Stimulated activated CD4-positive, alpha-beta T cell treated with anti-CD3 and anti-CD28 coated beads, Interleukin-1b, Interleukin-23, amount 100 ng/mL, for 1 hour (primary cell): ENCODE results near the gene B4GALNT2.
"Not testable (repeated sequence)": the region's sequence is repeated elsewhere in the genome, so short reads cannot be mapped to it uniquely, and the experiment has no call there.

Source experiments
- DNase-seq, 2 donors: peaks; one replicate each; pipeline ENCODE4 v3.0.0-alpha.2; 2020; ENCODE audit warnings: low read depth in 2 of 2

The B4GALNT2 gene

DNA sequence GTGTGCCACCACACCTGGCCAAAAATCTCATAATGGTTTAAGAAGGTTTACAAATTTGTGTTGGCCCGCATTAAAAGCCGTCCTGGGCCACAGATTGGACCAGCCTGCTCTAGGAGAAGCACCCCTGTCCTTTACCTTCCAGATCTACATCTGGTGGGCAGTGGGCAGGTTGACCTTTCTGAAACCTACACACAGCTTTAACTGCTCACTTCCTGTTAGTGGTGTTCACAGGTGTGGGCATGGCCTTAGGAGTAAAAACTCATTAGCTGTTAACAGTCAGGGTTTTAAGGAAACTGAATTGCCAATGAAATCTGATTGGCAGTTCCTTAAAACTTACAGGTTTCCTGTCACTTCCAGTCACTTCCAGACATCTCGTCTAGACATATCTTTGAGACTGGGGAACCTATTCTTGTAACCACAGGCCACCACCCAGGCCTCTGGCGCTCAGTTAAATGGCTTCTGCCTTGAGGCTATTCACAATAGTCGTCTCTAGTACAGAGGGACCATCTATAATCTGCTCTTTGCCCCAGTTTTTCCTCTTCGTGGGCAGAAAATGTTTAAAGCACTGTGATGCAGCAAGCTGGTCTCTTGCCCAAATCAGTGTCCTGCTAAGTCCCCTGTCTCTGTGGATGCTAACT, 48.5 kb downstream of the B4GALNT2 start:
- DNase-seq = no peak

GRCh38 chr17:49183341-49183740, 50.8 kb downstream of the B4GALNT2 start:
- DNase-seq = no peak

- DNase-seq = no peak
Observed at GRCh38 chr17:49183801-49184200, 51.2 kb downstream of the B4GALNT2 start.

- not testable (repeated sequence) for DNase-seq
Observed at GRCh38 chr17:49184522-49184921, 52.0 kb downstream of the B4GALNT2 start.

DNA sequence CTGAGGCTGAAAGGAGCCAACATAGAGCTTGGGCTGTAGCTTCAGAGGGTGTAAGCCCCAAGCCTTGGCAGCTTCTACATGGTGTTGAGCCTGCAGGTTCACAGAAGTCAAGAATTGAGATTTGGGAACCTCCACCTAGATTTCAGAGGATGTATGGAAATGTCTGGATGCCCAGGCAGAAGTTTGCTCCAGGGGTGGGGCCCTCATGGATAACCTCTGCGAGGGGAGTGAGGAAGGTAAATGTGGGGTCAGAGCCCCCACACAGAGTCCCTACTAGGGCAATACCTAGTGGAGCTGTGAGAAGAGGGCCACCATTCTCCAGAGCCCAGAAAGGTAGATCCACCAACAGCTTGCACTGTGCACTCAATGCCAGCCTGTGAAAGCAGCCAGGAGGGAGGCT, 52.8 kb downstream of the B4GALNT2 start:
- not testable (repeated sequence) for DNase-seq

DNA sequence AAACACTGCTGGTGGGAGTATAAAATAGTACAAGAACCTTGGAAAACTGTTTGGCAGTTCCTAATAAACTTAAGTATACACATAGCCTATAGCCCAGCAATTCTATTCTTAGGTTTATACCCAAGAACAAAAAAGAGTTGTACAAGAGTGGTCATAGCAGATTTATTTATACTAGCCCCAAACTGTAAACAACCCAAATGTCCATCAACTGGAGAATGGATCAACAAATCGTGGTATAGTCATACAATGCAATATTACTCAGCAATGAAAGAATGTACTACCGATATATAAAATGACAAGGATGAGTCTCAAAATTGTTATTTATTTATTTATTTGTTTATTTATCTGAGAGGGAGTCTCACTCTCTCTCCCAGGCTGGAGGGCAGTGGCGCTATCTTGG, 54.7 kb downstream of the B4GALNT2 start:
- DNase-seq = no peak

DNA sequence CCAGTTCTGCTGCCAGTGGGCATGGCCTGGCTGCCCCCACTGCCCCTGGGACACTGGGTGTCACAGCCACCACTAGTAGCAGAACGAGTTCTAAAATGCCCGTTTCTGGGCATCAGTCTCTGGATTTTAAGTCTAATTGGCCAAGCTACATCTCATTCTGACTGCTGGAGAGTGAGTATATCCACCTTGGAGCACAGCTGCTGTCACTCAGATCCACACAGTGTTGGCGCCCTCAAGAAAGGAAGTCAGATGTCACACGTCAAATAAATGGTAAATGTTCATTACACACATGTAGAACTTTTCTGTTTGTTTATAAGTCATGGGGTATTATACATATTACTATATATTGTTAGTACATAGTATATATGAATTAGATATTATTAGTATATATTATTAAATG, 58.4 kb downstream of the B4GALNT2 start:
- DNase-seq = no peak

GRCh38 chr17:49191409-49191916, 58.9 kb downstream of the B4GALNT2 start:
- no peak for DNase-seq

DNA sequence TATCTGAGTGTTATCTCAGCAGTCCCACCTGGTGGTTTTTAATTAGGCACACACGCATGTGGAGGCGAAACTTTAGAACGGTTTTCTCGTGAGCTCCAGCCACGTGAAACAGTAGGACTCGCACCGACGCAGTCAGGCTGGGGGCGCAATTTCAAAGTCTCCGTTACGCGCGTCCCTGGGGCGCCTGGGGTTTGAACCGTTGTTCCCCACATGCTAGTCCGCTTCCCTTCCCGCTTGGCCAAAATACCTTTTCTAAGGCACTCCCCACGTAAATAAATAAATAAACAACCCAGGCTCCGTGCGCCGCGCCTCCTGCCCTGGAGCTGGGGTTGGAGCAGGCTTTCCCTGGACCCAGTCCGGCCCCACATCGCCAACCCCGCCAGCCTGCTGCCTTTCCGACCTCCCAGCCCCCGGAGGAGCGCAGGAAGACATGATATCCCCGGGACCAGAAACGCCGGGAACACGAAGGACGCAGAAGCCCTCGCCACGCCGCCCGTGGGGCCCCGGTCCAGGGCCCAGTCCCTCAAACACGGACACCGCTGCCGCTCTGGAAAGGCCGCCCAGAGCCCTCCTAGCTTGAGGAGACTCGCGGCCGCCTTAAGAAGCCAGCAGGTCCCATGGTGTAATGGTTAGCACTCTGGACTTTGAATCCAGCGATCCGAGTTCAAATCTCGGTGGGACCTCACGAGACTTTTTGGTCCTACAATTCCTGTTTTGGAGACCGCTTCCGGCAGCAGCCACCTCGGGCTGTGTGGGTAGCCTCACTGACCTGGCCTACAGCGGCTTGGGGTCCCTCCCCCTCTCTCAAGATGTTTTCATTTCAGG, 59.6 kb downstream of the B4GALNT2 start:
- peak; percentile 80 to 95 for DNase-seq

DNA sequence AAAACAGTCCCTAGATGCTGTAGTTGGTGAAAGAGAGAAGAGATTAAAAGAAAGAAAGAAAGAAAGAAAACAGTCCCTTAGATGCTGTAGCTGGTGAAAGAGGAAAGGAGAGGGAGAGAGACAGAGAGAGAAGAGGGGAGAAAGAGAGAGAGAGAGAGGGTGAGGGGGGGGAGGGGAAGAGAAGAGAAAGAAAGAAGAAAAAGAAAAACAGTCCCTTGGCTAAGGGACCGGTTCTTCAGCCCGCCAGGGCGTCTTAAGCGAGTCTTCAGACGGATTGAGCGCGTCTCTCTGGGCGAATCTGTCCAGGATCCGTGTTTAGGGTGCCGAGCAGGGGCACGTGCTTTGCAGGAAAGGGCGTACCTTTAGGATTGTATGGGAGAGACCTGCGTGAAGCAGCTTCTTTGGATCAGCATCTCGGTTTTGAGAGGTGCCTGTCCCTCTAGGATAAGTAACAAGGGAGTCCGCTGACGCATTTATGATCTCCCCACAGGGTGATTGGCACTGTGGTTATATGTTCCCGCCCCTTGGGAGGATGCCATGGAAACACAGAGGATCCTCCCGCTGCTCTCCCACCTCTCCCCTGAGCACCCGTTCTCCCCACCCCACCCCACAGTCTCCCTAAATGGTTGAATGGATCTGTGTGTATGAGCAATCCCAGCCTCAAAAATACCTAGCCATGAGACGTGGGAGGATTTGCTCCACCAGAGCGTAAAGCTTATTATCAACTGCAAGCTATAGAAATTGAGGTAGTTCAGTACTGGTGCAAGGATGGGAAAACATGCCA, 61.1 kb downstream of the B4GALNT2 start:
- DNase-seq = no peak

- no peak for DNase-seq
Observed at GRCh38 chr17:49194297-49194607, 61.7 kb downstream of the B4GALNT2 start.

DNA sequence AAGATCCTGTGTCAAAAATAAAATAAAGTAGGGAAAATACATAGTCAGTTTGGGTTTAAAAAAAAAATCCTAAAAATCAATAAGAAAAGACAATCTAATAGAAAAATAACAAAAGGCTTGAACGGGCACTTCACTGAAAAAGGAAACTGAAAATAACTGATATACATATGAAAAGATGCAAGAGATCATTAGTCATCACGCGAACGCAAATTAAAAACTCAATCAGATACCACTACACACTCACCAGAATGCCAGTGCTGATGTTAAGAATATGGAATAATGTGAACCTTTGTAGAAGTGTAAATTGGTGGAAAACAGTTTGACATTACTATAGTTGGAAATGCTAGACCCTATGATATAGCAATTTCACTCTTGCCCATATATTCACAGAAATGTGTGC, 63.2 kb downstream of the B4GALNT2 start:
- no peak for DNase-seq

- DNase-seq = no peak
Observed at GRCh38 chr17:49196520-49196919, 64.0 kb downstream of the B4GALNT2 start.

GRCh38 chr17:49197346-49197998, 64.9 kb downstream of the B4GALNT2 start:
- no peak for DNase-seq

DNA sequence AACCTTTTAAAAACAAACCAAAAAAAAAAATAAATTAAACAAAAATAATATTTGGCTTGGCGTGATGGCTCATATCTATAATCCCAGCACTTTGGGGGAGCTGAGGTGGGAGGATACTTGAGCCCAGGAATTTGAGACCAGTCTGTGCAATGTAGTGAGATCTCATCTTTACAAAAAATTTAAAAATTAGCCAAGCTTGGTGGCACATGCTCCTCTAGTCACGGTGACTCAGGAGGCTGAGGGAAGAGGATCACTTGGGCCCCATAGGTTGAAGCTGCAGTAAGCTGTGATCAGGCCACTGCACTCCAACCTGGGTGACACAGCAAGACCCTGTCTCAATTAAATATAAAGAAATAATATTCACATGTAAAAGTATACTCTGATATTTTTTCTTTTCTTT, 65.6 kb downstream of the B4GALNT2 start:
- no peak for DNase-seq

GRCh38 chr17:49200423-49201083, 68.0 kb downstream of the B4GALNT2 start:
- no peak for DNase-seq

DNA sequence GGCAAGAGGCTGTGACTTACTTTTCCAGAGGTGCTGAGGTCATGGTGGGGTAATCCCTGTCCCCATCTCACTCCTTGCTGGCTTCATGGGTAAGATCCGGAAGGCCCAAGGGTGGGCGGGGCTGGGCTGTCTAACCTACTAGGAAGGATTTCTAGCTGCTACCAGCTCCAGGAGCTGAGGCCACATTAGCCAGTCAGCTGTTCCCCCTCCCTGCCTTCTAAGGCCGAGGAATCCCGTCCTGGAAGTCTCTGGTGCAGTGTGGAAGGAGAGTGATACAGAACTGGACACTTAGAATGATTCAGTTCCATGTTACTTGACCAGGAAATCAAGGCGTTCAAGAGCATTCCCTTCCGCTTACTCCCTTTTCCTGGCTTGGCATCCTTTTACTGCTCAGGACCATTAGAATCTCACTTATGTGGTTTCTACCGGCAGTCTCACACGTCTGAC, 68.9 kb downstream of the B4GALNT2 start:
- no peak for DNase-seq

DNA sequence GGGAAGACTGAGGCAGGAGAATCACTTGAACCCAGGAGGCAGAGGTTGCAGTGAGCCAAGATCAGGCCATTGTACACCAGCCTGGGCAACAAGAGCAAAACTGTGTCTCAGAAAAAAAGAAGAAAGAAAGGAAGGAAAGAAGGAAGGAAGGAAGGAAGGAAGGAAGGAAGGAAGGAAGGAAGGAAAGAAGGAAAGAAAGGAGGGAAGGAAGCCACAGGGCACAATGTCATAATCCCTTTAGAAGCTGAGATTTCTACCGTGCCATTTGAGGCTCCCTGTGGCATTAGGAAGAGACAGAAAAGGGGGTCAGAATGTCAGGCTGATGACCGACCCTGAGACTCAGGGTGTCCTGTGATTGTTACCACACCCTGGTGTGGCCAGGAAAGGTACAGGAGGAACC, 71.2 kb downstream of the B4GALNT2 start:
- no peak for DNase-seq

GRCh38 chr17:49204516-49204915, 71.9 kb downstream of the B4GALNT2 start:
- no peak for DNase-seq

DNA sequence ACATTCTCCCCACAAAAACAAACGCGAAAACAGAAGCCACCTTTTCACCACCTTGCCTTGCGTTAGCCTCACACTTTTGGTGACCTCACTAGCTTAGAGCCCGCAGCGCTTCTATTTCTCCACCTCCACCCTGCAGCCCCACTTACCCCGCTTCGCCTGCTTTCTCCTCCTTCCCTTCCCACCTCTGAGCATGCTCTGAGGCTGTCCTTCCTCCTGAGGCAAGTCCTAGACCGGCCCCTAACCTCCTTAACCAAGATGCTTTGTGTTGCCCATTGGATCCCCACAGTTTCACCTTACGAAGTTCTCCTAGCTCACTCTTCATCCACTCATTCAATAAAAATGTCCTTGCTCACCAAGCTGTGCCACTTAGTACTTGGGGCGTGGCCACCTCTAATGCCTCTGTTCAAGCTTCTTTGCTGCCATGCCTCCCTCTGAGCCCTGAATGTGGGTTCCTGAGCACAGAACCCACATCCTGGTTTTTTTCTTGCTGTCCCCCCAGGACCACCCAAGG, 76.5 kb downstream of the B4GALNT2 start:
- DNase-seq = no peak
